ENCODE data around the gene CACNG5. TPM values are rescaled to one million over a fixed set of nuclear protein-coding genes. Genes with fewer than 3 reads are reported as not detected.

The CACNG5 gene
- total RNA-seq, 1 experiment from 2014 or later = not detected

Other genes starting within 250 kb of the CACNG5 start
- gene CACNG4, start 129.6 kb downstream of the CACNG5 start, total RNA-seq (2014; rRNA removed; shearing (Covaris generic)) = 0.27 and 0.63 TPM in 2 replicates
- not detected in 2 replicates for gene CACNG1, start 209.4 kb downstream of the CACNG5 start, total RNA-seq (2014; rRNA removed; shearing (Covaris generic))

All from Daoy (cell line).